Stimulated activated CD4-positive, alpha-beta T cell treated with anti-CD3 and anti-CD28 coated beads, Interleukin-15, amount 100 ng/mL, for 48 hours (primary cell): ENCODE results near the gene BRWD1.

Experiments used
- DNase-seq, 2 donors: peaks; one replicate each; pipeline ENCODE4 v3.0.0-alpha.2; 2020; ENCODE audit warnings: low read depth in 2 of 2

BRWD1 gene

GRCh38 chr21:39197448-39198233 lies 115.8 kb downstream of the BRWD1 start:
- no peak for DNase-seq

- no peak for DNase-seq
These were observed 116.6 kb downstream of the BRWD1 start for GRCh38 chr21:39196838-39197237.

- no peak for DNase-seq
These were observed 117.1 kb downstream of the BRWD1 start for GRCh38 chr21:39196310-39196709.

GRCh38 chr21:39193380-39193779 lies 120.1 kb downstream of the BRWD1 start:
- DNase-seq: no peak

GRCh38 chr21:39189857-39190604 lies 123.4 kb downstream of the BRWD1 start:
- no peak for DNase-seq

- DNase-seq: no peak
These were observed 124.8 kb downstream of the BRWD1 start for GRCh38 chr21:39188521-39189139.

GRCh38 chr21:39187141-39187540 lies 126.3 kb downstream of the BRWD1 start:
- no peak for DNase-seq

- no peak for DNase-seq
These were observed 126.8 kb downstream of the BRWD1 start for GRCh38 chr21:39186676-39187075.

GRCh38 chr21:39185157-39185556 lies 128.3 kb downstream of the BRWD1 start:
- DNase-seq: no peak

GRCh38 chr21:39184050-39184980 lies 129.1 kb downstream of the BRWD1 start:
- DNase-seq: no peak

GRCh38 chr21:39183272-39184049 lies 130.0 kb downstream of the BRWD1 start, which contains the start of gene PSMG1:
PSMG1 (minus strand) TSS chr21:39183451; CDS start chr21:39183385, 66 bp downstream.
- DNase-seq: peak; percentile 88 to 94

GRCh38 chr21:39182484-39183271 lies 130.8 kb downstream of the BRWD1 start:
- no peak for DNase-seq

- no peak for DNase-seq
These were observed 131.4 kb downstream of the BRWD1 start for GRCh38 chr21:39182016-39182415.

- DNase-seq: no peak
These were observed 132.1 kb downstream of the BRWD1 start for GRCh38 chr21:39181205-39181818.

GRCh38 chr21:39180429-39181019 lies 132.9 kb downstream of the BRWD1 start:
- no peak for DNase-seq

- DNase-seq: no peak
These were observed 135.0 kb downstream of the BRWD1 start for GRCh38 chr21:39178421-39178820.

GRCh38 chr21:39176271-39176709 lies 137.1 kb downstream of the BRWD1 start:
- no peak for DNase-seq

GRCh38 chr21:39175665-39176064 lies 137.8 kb downstream of the BRWD1 start:
- no peak for DNase-seq

GRCh38 chr21:39175154-39175553 lies 138.3 kb downstream of the BRWD1 start:
- no peak for DNase-seq
